GM12891 (cell line): ENCODE results near the gene PLAGL1.

Source experiments
- PAX5 ChIP-seq: IDR thresholded peaks from 2 replicates; pipeline ENCODE4 v1.6.1; 2011; ENCODE audit warnings: low read length, moderate library complexity, mild to moderate bottlenecking; ENCODE audit not compliant: insufficient read depth, severe bottlenecking
- POLR2A ChIP-seq: IDR thresholded peaks from 2 replicates; pipeline ENCODE4 v1.6.1; 2011; ENCODE audit warnings: low read depth, low read length, control low read depth
- POLR2AphosphoS5 ChIP-seq: IDR thresholded peaks from 2 replicates; pipeline ENCODE4 v1.6.1; 2011; ENCODE audit warnings: low read depth, low read length, control low read depth
- SPI1 ChIP-seq: IDR thresholded peaks from 2 replicates; pipeline ENCODE4 v1.6.1; 2011; ENCODE audit warnings: low read depth, low read length, control low read depth

DNA sequence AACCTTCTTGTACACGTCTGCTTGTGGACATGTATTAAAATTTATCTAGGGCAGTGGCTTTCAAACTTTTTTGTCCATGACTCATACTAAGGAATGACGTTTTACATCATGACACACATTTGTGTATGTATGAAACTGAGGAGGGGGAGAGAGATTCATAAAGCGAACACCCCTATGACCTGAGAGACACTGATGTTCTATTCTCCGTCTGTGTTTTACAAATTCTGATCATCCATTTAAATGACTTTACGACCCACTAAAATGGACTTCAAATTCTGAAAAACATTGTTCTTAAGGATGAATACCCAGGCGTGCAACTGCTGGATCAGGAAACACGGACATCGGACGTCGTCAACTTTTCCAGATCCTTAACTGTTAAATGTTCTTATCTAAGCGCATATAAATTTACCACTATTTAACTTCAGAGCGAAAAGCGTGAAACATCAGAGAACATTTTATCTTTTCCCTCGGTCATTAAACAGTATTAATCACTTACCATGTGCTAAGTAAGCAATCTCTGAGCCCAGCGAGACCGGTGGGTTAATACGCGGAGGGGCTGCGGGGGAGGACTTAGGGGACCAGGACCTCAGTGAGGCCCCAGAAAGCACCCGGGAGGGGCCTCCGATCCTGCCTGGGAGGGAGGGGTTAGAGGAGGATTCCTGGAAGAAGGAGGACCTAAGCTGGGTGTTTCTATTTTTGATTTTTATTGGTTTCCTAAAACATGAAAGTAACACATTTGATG is 1.2 kb downstream of the PLAGL1 start:
- TF ChIP-seq POLR2AphosphoS5 (no peak), POLR2A (no peak), SPI1 (no peak), PAX5 (no peak)
